K562 (cell line): ENCODE results near the gene CXCR5. TPM values are rescaled to one million over a fixed set of nuclear protein-coding genes. Genes with fewer than 3 reads are reported as not detected.

Experiments
- ATAC-seq: fragments of 200-7000 bp; cut with Tn5 transposase; 3 replicates; pipeline ENCODE4 v1.9.1; 2020; ENCODE audit warnings: moderate library complexity
- BruUV-seq: library from RNA; stranded (reverse); fragments of 400-500 nt; replicated peaks from 2 replicates; lab custom pipeline; 2021; lab: Mats Ljungman, UMichigan
- CTCF ChIA-PET: fragments of 300-600 bp; formaldehyde crosslinking; extraction: SDS; loops from one replicate; lab custom pipeline; 2021; ENCODE audit warnings: low intra/inter-chr PET ratio; lab: Yijun Ruan, JAX
- POLR2A ChIA-PET: fragments of 300-600, 350-650 bp; sonication (Branson Sonifier 250); formaldehyde crosslinking; extraction: SDS; loops from one replicate; lab custom pipeline; 2021; ENCODE audit warnings: antibody characterized with exemption, inconsistent platforms; lab: Yijun Ruan, JAX
- DNase-seq, 4 experiments: peaks; one replicate each; pipeline versions ENCODE4 v3.0.0 to v3.0.0-alpha.2; 2011 to 2018; ENCODE audit warnings: low spot score in 3 of 4, mixed read lengths in 3 of 4; ENCODE audit errors: extremely low read depth in 1 of 4
- FAIRE-seq: peaks from 2 replicates; lab custom pipeline; 2011; peaks lifted over from hg19 to GRCh38; lab: Jason Lieb, UNC
- H2AFZ ChIP-seq: 2 replicates; pipeline ENCODE4 v1.6.0; 2011; ENCODE audit warnings: low read depth, low read length, control low read depth, inconsistent platforms
- H3K27ac ChIP-seq: fragments of 200-600 bp; 3 replicates; pipeline ENCODE4 v1.8.0; 2011; ENCODE audit warnings: low read depth, mild to moderate bottlenecking, control low read depth, inconsistent platforms, low read length, moderate library complexity, mixed read lengths; ENCODE audit errors: extremely low read depth
- H3K27me3 ChIP-seq, 2 experiments: fragments of 300-600 bp in 1 of 2; 2 replicates in 1 of 2; 3 replicates in 1 of 2; pipeline versions ENCODE4 v1.6.0 to v1.8.0; 2011; ENCODE audit warnings: inconsistent platforms in 2 of 2, low read length in 2 of 2, mild to moderate bottlenecking in 1 of 2, mixed read lengths in 1 of 2, moderate library complexity in 1 of 2; ENCODE audit not compliant: control insufficient read depth in 2 of 2, insufficient read depth in 2 of 2
- H3K36me3 ChIP-seq: fragments of 300-600 bp; 3 replicates; pipeline ENCODE4 v1.8.0; 2011; ENCODE audit warnings: mild to moderate bottlenecking, low read length, inconsistent platforms; ENCODE audit not compliant: control insufficient read depth, insufficient read depth
- H3K4me1 ChIP-seq, 2 experiments: fragments of 200-600 bp in 1 of 2; replicated peaks in 1 of 2; 2 replicates in 1 of 2; 3 replicates in 1 of 2; pipeline versions ENCODE4 v1.5.1 to v1.8.0; 2011; ENCODE audit warnings: inconsistent platforms in 2 of 2, low read length in 2 of 2, mild to moderate bottlenecking in 1 of 2, mixed read lengths in 1 of 2, moderate library complexity in 1 of 2; ENCODE audit not compliant: control insufficient read depth in 2 of 2, insufficient read depth in 2 of 2
- H3K4me2 ChIP-seq: 2 replicates; pipeline ENCODE4 v1.6.1; 2011; ENCODE audit warnings: low read length, control low read depth, inconsistent platforms, mixed read lengths; ENCODE audit not compliant: insufficient read depth
- H3K4me3 ChIP-seq: fragments of 200-600 bp; sonication (generic), shearing (Covaris generic); 2 replicates; pipeline ENCODE4 v1.5.1; 2016; ENCODE audit warnings: control low read depth, inconsistent platforms
- H3K79me2 ChIP-seq: fragments of 200-600 bp; 3 replicates; pipeline ENCODE4 v1.8.0; 2011; ENCODE audit warnings: low read length, inconsistent platforms; ENCODE audit not compliant: control insufficient read depth, insufficient read depth
- H3K9ac ChIP-seq, 2 experiments: 2 replicates each; pipeline versions ENCODE4 v1.6.0 to v1.6.1; 2011; ENCODE audit warnings: low read depth in 2 of 2, low read length in 2 of 2, control low read depth in 1 of 2, inconsistent platforms in 1 of 2, mild to moderate bottlenecking in 1 of 2, mixed read lengths in 1 of 2; ENCODE audit not compliant: insufficient read depth in 1 of 2
- H3K9me1 ChIP-seq: one replicate; pipeline ENCODE4 v1.6.0; 2011; ENCODE audit warnings: inconsistent platforms, mild to moderate bottlenecking, low read length, moderate library complexity; ENCODE audit not compliant: control insufficient read depth, insufficient read depth
- H3K9me3 ChIP-seq: replicated peaks from 2 replicates; pipeline ENCODE4 v1.5.1; 2011; ENCODE audit warnings: low read depth, low read length, inconsistent platforms; ENCODE audit not compliant: control insufficient read depth, insufficient read depth
- H4K20me1 ChIP-seq: replicated peaks from 2 replicates; pipeline ENCODE4 v1.6.1; 2011; ENCODE audit warnings: low read length, inconsistent platforms, mixed read lengths; ENCODE audit not compliant: control insufficient read depth, insufficient read depth
- HMG20B ChIP-seq: fragments of 250-450 bp; sonication (Bioruptor Pico); IDR thresholded peaks from 2 replicates; pipeline ENCODE4 v1.5.0; 2021; ENCODE audit warnings: mild to moderate bottlenecking
- IRF2 ChIP-seq: sonication (generic); formaldehyde crosslinking; IDR thresholded peaks from 2 replicates; pipeline ENCODE4 v1.8.1; 2022; ENCODE audit warnings: mild to moderate bottlenecking, missing genetic modification reagents
- KLF10 ChIP-seq: fragments of 250-450 bp; sonication (Bioruptor Pico); IDR thresholded peaks from 2 replicates; pipeline ENCODE4 v1.6.1; 2021; ENCODE audit warnings: matching md5 sums
- NKRF ChIP-seq: fragments of 450-650 bp; IDR thresholded peaks from 2 replicates; pipeline ENCODE4 v1.6.1; 2016; ENCODE audit warnings: borderline replicate concordance
- RAD21 ChIP-seq, 2 experiments: fragments of 250-450 bp in 1 of 2; fragments of 450-650 bp in 1 of 2; sonication (Bioruptor Pico) in 1 of 2; formaldehyde crosslinking in 1 of 2; IDR thresholded peaks in 1 of 2; conservative IDR thresholded peaks in 1 of 2; 2 replicates each; pipeline versions ENCODE4 v1.4.0 to v1.8.0; 2020 to 2022; ENCODE audit warnings: mild to moderate bottlenecking in 2 of 2, moderate library complexity in 1 of 2
- ZNF444 ChIP-seq: fragments of 250-450 bp; sonication (Bioruptor Pico); IDR thresholded peaks from 2 replicates; pipeline ENCODE4 v1.4.0; 2020; ENCODE audit warnings: mild to moderate bottlenecking, moderate library complexity
- WGBS: fragments of 100-300 bp; shearing (Covaris generic); methylation state at CpG from one replicate; pipeline ENCODE4 v1.1.6; 2016; ENCODE audit warnings: low coverage, mixed read lengths; ENCODE audit not compliant: insufficient coverage; ENCODE audit errors: missing lambda C conversion rate; 5-methylcytosine and 5-hydroxymethylcytosine counted together
- in situ Hi-C: fragments of 300-500 bp; cut with MboI; formaldehyde crosslinking; loops from 4 replicates; pipeline ENCODE4 v1.15.0; 2018; ENCODE audit warnings: inconsistent platforms, mixed read lengths
- intact Hi-C: fragments of 100-400 bp; cut with micrococcal nuclease; formaldehyde crosslinking; loops from 2 replicates; pipeline ENCODE4 v1.14.2; 2022
- polyA plus RNA-seq, 8 experiments: library from polyadenylated mRNA; depleted of rRNA in 4 of 8; stranded (reverse) in 5 of 8; unstranded in 3 of 8; fragments of >200 nt; fragmentation: Nextera tagmentation in 2 of 8; fragmentation: Illumina TruSeq in 1 of 8; extraction: Ambion mirVana in 2 of 8; extraction: Trizol in 1 of 8; gene quantifications; 2 replicates each; pipeline versions ENCODE4 v1.2.1 to v1.2.3, GENCODE V29; 2011 to 2014; ENCODE audit warnings: inconsistent platforms in 1 of 8, missing spikeins in 1 of 8
- total RNA-seq, 7 experiments: library from RNA; depleted of rRNA in 6 of 7; stranded (reverse); fragments of >200 nt in 6 of 7; fragmentation: Illumina TruSeq in 2 of 7; extraction: Trizol in 2 of 7; gene quantifications; 2 replicates each; pipeline versions ENCODE4 v1.2.1 to v1.2.3, GENCODE V29; 2011 to 2021; ENCODE audit warnings: low replicate concordance in 1 of 7
- TF ChIP-seq, protein P1 (sequence below): fragments of 450-650 bp; formaldehyde crosslinking; IDR thresholded peaks from 2 replicates; pipeline ENCODE4 v1.4.0; 2020; ENCODE audit warnings: mild to moderate bottlenecking
- TF ChIP-seq, protein P2 (sequence below): fragments of 450-650 bp; IDR thresholded peaks from 2 replicates; pipeline ENCODE4 v1.6.1; 2016; ENCODE audit warnings: mild to moderate bottlenecking, moderate library complexity

CXCR5 gene
- total and polyA plus RNA-seq, 9 of the 15 experiments (the other 6 are each of a cell fraction or from before 2014, with no cell fraction given): 0.03 to 0.06 TPM; not detected in 7

GRCh38 chr11:118881228-118881627 is 2.5 kb upstream of the CXCR5 start:
- Histone ChIP-seq H3K4me2 (no peak overlapping the region), H3K4me1 (peaks cover 6 to 18% of the 10 kb centered on the region in 2 experiments; a peak in 4 of 5 replicates), H3K9me3 (no peaks in the 10 kb centered on the region), H3K27me3 (no peaks in the 10 kb centered on the region), H3K27ac (no peak overlapping the region), H2AFZ (no peak overlapping the region), H3K79me2 (no peaks in the 10 kb centered on the region), H3K36me3 (no peaks in the 10 kb centered on the region), H4K20me1 (no peaks in the 10 kb centered on the region), H3K9ac (no peak overlapping the region), H3K9me1 (no peaks in the 10 kb centered on the region), H3K4me3 (no peak overlapping the region)
- in situ Hi-C loops: no loop called here
- CTCF ChIA-PET: no interaction called here
- BruUV-seq: no TSS peak
- TF ChIP-seq ZNF444 (CRISPR knock-in tag) (no peak), RAD21 (CRISPR knock-in tag; conservative IDR thresholded peaks at IDR 0.05 in 1 of 2, IDR thresholded peaks at IDR 0.05 in 1 of 2) (no peak), NKRF (no peak), HMG20B (CRISPR knock-in tag) (no peak), IRF2 (no peak), KLF10 (CRISPR knock-in tag) (no peak)
- TF ChIP-seq, protein P1, sequence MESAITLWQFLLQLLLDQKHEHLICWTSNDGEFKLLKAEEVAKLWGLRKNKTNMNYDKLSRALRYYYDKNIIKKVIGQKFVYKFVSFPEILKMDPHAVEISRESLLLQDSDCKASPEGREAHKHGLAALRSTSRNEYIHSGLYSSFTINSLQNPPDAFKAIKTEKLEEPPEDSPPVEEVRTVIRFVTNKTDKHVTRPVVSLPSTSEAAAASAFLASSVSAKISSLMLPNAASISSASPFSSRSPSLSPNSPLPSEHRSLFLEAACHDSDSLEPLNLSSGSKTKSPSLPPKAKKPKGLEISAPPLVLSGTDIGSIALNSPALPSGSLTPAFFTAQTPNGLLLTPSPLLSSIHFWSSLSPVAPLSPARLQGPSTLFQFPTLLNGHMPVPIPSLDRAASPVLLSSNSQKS (CRISPR knock-in tag): no peak
- TF ChIP-seq, protein P2, sequence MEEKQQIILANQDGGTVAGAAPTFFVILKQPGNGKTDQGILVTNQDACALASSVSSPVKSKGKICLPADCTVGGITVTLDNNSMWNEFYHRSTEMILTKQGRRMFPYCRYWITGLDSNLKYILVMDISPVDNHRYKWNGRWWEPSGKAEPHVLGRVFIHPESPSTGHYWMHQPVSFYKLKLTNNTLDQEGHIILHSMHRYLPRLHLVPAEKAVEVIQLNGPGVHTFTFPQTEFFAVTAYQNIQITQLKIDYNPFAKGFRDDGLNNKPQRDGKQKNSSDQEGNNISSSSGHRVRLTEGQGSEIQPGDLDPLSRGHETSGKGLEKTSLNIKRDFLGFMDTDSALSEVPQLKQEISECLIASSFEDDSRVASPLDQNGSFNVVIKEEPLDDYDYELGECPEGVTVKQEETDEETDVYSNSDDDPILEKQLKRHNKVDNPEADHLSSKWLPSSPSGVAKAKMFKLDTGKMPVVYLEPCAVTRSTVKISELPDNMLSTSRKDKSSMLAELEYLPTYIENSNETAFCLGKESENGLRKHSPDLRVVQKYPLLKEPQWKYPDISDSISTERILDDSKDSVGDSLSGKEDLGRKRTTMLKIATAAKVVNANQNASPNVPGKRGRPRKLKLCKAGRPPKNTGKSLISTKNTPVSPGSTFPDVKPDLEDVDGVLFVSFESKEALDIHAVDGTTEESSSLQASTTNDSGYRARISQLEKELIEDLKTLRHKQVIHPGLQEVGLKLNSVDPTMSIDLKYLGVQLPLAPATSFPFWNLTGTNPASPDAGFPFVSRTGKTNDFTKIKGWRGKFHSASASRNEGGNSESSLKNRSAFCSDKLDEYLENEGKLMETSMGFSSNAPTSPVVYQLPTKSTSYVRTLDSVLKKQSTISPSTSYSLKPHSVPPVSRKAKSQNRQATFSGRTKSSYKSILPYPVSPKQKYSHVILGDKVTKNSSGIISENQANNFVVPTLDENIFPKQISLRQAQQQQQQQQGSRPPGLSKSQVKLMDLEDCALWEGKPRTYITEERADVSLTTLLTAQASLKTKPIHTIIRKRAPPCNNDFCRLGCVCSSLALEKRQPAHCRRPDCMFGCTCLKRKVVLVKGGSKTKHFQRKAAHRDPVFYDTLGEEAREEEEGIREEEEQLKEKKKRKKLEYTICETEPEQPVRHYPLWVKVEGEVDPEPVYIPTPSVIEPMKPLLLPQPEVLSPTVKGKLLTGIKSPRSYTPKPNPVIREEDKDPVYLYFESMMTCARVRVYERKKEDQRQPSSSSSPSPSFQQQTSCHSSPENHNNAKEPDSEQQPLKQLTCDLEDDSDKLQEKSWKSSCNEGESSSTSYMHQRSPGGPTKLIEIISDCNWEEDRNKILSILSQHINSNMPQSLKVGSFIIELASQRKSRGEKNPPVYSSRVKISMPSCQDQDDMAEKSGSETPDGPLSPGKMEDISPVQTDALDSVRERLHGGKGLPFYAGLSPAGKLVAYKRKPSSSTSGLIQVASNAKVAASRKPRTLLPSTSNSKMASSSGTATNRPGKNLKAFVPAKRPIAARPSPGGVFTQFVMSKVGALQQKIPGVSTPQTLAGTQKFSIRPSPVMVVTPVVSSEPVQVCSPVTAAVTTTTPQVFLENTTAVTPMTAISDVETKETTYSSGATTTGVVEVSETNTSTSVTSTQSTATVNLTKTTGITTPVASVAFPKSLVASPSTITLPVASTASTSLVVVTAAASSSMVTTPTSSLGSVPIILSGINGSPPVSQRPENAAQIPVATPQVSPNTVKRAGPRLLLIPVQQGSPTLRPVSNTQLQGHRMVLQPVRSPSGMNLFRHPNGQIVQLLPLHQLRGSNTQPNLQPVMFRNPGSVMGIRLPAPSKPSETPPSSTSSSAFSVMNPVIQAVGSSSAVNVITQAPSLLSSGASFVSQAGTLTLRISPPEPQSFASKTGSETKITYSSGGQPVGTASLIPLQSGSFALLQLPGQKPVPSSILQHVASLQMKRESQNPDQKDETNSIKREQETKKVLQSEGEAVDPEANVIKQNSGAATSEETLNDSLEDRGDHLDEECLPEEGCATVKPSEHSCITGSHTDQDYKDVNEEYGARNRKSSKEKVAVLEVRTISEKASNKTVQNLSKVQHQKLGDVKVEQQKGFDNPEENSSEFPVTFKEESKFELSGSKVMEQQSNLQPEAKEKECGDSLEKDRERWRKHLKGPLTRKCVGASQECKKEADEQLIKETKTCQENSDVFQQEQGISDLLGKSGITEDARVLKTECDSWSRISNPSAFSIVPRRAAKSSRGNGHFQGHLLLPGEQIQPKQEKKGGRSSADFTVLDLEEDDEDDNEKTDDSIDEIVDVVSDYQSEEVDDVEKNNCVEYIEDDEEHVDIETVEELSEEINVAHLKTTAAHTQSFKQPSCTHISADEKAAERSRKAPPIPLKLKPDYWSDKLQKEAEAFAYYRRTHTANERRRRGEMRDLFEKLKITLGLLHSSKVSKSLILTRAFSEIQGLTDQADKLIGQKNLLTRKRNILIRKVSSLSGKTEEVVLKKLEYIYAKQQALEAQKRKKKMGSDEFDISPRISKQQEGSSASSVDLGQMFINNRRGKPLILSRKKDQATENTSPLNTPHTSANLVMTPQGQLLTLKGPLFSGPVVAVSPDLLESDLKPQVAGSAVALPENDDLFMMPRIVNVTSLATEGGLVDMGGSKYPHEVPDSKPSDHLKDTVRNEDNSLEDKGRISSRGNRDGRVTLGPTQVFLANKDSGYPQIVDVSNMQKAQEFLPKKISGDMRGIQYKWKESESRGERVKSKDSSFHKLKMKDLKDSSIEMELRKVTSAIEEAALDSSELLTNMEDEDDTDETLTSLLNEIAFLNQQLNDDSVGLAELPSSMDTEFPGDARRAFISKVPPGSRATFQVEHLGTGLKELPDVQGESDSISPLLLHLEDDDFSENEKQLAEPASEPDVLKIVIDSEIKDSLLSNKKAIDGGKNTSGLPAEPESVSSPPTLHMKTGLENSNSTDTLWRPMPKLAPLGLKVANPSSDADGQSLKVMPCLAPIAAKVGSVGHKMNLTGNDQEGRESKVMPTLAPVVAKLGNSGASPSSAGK: no peak
- intact Hi-C loops: no loop called here
- WGBS: 10% methylated on average over 3 of the region's 3 CpGs
- FAIRE-seq (no peak), ATAC-seq (no peak), DNase-seq (no peak)
- POLR2A ChIA-PET: no interaction called here
